IMR-90 (cell line): ENCODE data around the gene PLEKHG7. TPM values are rescaled to one million over a fixed set of nuclear protein-coding genes. Genes with fewer than 3 reads are reported as not detected.

Experiments
- ATAC-seq: fragments of 200-7000 bp; cut with Tn5 transposase; 2 replicates; pipeline ENCODE4 v1.9.1; 2020; ENCODE audit warnings: low read depth, mild to moderate bottlenecking, moderate library complexity
- BruUV-seq: library from RNA; stranded (reverse); fragments of 400-500 nt; replicated peaks from 2 replicates; lab custom pipeline; 2021; lab: Mats Ljungman, UMichigan
- CTCF ChIA-PET: fragments of 300-600 bp; formaldehyde crosslinking; extraction: SDS; loops from one replicate; lab custom pipeline; 2021; ENCODE audit warnings: antibody characterized with exemption; lab: Yijun Ruan, JAX
- POLR2A ChIA-PET: fragments of 300-600 bp; sonication (Branson Sonifier 250); formaldehyde crosslinking; loops from one replicate; lab custom pipeline; 2022; ENCODE audit warnings: antibody characterized with exemption; ENCODE audit not compliant: unreplicated experiment; lab: Charles Lee
- DNase-seq: peaks from one replicate; pipeline ENCODE4 v3.0.0; 2013
- H2AFZ ChIP-seq: replicated peaks from 2 replicates; pipeline ENCODE3; 2013; ENCODE audit warnings: low read length, mild to moderate bottlenecking; ENCODE audit not compliant: poor library complexity
- H2AK5ac ChIP-seq: 2 replicates; pipeline ENCODE4 v1.6.1; 2013; ENCODE audit warnings: low read depth, low read length, inconsistent platforms
- H2AK9ac ChIP-seq: replicated peaks from 2 replicates; pipeline ENCODE3; 2013; ENCODE audit warnings: mild to moderate bottlenecking, low read depth, low read length, moderate library complexity; ENCODE audit not compliant: poor library complexity
- H2BK120ac ChIP-seq: 2 replicates; pipeline ENCODE4 v1.6.1; 2013; ENCODE audit warnings: low read depth, low read length, inconsistent platforms
- H2BK15ac ChIP-seq: 3 replicates; pipeline ENCODE4 v1.6.1; 2013; ENCODE audit warnings: low read depth, low read length, inconsistent platforms
- H2BK20ac ChIP-seq: 2 replicates; pipeline ENCODE4 v1.6.1; 2013; ENCODE audit warnings: low read depth, mild to moderate bottlenecking, inconsistent platforms, low read length, moderate library complexity
- H2BK5ac ChIP-seq: 2 replicates; pipeline ENCODE4 v1.6.1; 2013; ENCODE audit warnings: mild to moderate bottlenecking, low read depth, low read length, inconsistent platforms; ENCODE audit not compliant: poor library complexity, severe bottlenecking
- H3K14ac ChIP-seq: replicated peaks from 2 replicates; pipeline ENCODE4 v1.6.1; 2013; ENCODE audit warnings: low read depth, low read length, inconsistent platforms
- H3K18ac ChIP-seq: 2 replicates; pipeline ENCODE4 v1.6.1; 2013; ENCODE audit warnings: low read depth, low read length, control low read depth
- H3K23ac ChIP-seq: 2 replicates; pipeline ENCODE4 v1.6.1; 2013; ENCODE audit warnings: low read depth, low read length, inconsistent platforms
- H3K27ac ChIP-seq: 2 replicates; pipeline ENCODE4 v1.5.1; 2013; ENCODE audit warnings: mild to moderate bottlenecking, control low read depth, low read length; ENCODE audit not compliant: insufficient read depth
- H3K27me3 ChIP-seq: 2 replicates; pipeline ENCODE4 v1.6.1; 2013; ENCODE audit warnings: low read length; ENCODE audit not compliant: control insufficient read depth, insufficient read depth
- H3K36me3 ChIP-seq: 2 replicates; pipeline ENCODE4 v1.6.1; 2013; ENCODE audit warnings: low read length, mixed read lengths; ENCODE audit not compliant: control insufficient read depth, insufficient read depth
- H3K4ac ChIP-seq: 2 replicates; pipeline ENCODE4 v1.6.1; 2013; ENCODE audit warnings: low read depth, low read length, inconsistent platforms
- H3K4me1 ChIP-seq: 2 replicates; pipeline ENCODE4 v1.6.1; 2013; ENCODE audit warnings: low read length, mixed read lengths; ENCODE audit not compliant: control insufficient read depth, insufficient read depth
- H3K4me2 ChIP-seq: 2 replicates; pipeline ENCODE4 v1.6.1; 2013; ENCODE audit warnings: low read depth, mild to moderate bottlenecking, control low read depth, low read length, moderate library complexity
- H3K4me3 ChIP-seq: 2 replicates; pipeline ENCODE4 v1.5.1; 2013; ENCODE audit warnings: low read depth, mild to moderate bottlenecking, control low read depth, low read length, moderate library complexity; ENCODE audit not compliant: insufficient read depth
- H3K56ac ChIP-seq: 2 replicates; pipeline ENCODE4 v1.6.1; 2013; ENCODE audit warnings: low read length, inconsistent platforms; ENCODE audit not compliant: insufficient read depth; ENCODE audit errors: extremely low read depth
- H3K79me1 ChIP-seq, 2 experiments: 2 replicates each; pipeline ENCODE4 v1.6.1; 2013; ENCODE audit warnings: low read length in 2 of 2, inconsistent platforms in 1 of 2, low read depth in 1 of 2
- H3K9ac ChIP-seq: 2 replicates; pipeline ENCODE4 v1.6.1; 2013; ENCODE audit warnings: low read depth, low read length, control low read depth
- H3K9me1 ChIP-seq: 2 replicates; pipeline ENCODE4 v1.6.1; 2013; ENCODE audit warnings: low read length, inconsistent platforms; ENCODE audit not compliant: insufficient read depth
- H3K9me3 ChIP-seq: 2 replicates; pipeline ENCODE4 v1.6.1; 2013; ENCODE audit warnings: low read length; ENCODE audit not compliant: control insufficient read depth, insufficient read depth
- H4K20me1 ChIP-seq: 2 replicates; pipeline ENCODE4 v1.6.1; 2013; ENCODE audit warnings: low read length, inconsistent platforms; ENCODE audit not compliant: insufficient read depth
- H4K5ac ChIP-seq: 2 replicates; pipeline ENCODE4 v1.6.1; 2013; ENCODE audit warnings: mild to moderate bottlenecking, low read depth, low read length, control low read depth
- H4K8ac ChIP-seq, 2 experiments: 2 replicates each; pipeline ENCODE4 v1.6.1; 2013; ENCODE audit warnings: low read depth in 2 of 2, low read length in 2 of 2, control low read depth in 1 of 2, inconsistent platforms in 1 of 2
- H4K91ac ChIP-seq: 2 replicates; pipeline ENCODE4 v1.6.1; 2013; ENCODE audit warnings: low read depth, low read length, inconsistent platforms; ENCODE audit not compliant: insufficient read depth
- BHLHE40 ChIP-seq: fragments of 150-350 bp; IDR thresholded peaks from 2 replicates; pipeline ENCODE4 v1.6.1; 2016; ENCODE audit warnings: mild to moderate bottlenecking, low read depth, low read length
- MAZ ChIP-seq: IDR thresholded peaks from 2 replicates; pipeline ENCODE4 v1.6.1; 2012; ENCODE audit warnings: low read depth, mild to moderate bottlenecking, low read length, improper control_type of control experiment, moderate library complexity, borderline replicate concordance
- NFE2L2 ChIP-seq: fragments of 150-350 bp; IDR thresholded peaks from 2 replicates; pipeline ENCODE4 v1.6.1; 2016; ENCODE audit warnings: low read depth, mild to moderate bottlenecking, low read length
- POLR2A ChIP-seq: IDR thresholded peaks from 2 replicates; pipeline ENCODE4 v1.6.1; 2012; ENCODE audit warnings: mild to moderate bottlenecking, low read depth, low read length
- RCOR1 ChIP-seq: IDR thresholded peaks from 2 replicates; pipeline ENCODE4 v1.6.1; 2012; ENCODE audit warnings: mild to moderate bottlenecking, low read length, improper control_type of control experiment; ENCODE audit not compliant: insufficient replicate concordance
- WGBS, 2 experiments: methylation state at CpG; one replicate each; pipeline versions ENCODE4 v1.1.5 to v1.1.7; 2013; ENCODE audit warnings: missing lambda C conversion rate in 2 of 2; ENCODE audit not compliant: insufficient read length in 1 of 2; ENCODE audit errors: extremely low coverage in 2 of 2; 5-methylcytosine and 5-hydroxymethylcytosine counted together
- dilution Hi-C: fragments of 300-500 bp; cut with HindIII; formaldehyde crosslinking; loops from one replicate; pipeline ENCODE4 v1.14.3; 2018; ENCODE audit warnings: low sequenced_read_pairs; ENCODE audit not compliant: unreplicated experiment
- in situ Hi-C: fragments of 300-500 bp; cut with MboI; formaldehyde crosslinking; loops from 3 replicates; pipeline ENCODE4 v1.14.3; 2019; ENCODE audit warnings: low sequenced_read_pairs, inconsistent platforms, mixed read lengths
- intact Hi-C: fragments of 100-400 bp; cut with micrococcal nuclease; formaldehyde crosslinking; loops from 2 replicates; pipeline ENCODE4 v1.10.0; 2022
- polyA plus RNA-seq, 3 experiments: library from polyadenylated mRNA; depleted of rRNA; stranded (reverse); fragments of >200 nt; gene quantifications; 2 replicates each; pipeline ENCODE4 v1.2.3, GENCODE V29; 2012; ENCODE audit warnings: low replicate concordance in 1 of 3
- total RNA-seq: library from RNA; depleted of rRNA; stranded (reverse); fragments of >200 nt; gene quantifications from 2 replicates; pipeline ENCODE4 v1.2.3, GENCODE V29; 2012

The PLEKHG7 gene
- total and polyA plus RNA-seq, 2 of the 4 experiments (the other 2 are of a cell fraction): not detected

DNA sequence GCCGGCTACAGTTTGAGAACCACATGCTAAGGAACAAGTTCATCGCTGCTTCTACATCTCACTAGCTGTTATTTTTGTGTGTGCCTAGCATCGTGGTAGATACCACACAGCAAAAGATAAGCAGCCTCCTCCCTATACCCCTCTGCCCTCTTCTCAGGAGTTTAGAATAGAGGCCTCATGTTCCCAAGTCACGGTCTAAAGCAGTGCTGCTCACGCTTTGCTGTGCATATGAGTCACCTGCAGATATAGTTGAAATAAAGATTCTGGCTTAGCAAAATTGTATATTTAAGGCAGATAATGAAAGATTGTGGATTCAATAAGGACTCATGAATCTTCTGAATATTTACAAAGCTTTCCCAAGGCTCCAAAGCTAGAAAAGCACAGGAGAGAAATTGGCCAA lies 28.0 kb downstream of the PLEKHG7 start:
- no peaks in the 10 kb centered on the region for H3K9me3 ChIP-seq
- DNase-seq: peak; percentile 49
- H4K8ac ChIP-seq: no peak overlapping the region
- H2BK120ac ChIP-seq: no peak overlapping the region
- H3K36me3 ChIP-seq: no peaks in the 10 kb centered on the region
- H3K79me1 ChIP-seq: no peaks in the 10 kb centered on the region
- ChIA-PET CTCF (interaction anchor here (0.6 kb wide), 1 partner anchor 10 kb away, joined by 3 read pairs; no protein-coding TSS in a partner anchor), POLR2A (interaction anchor here (0.7 kb wide), 1 partner anchor 207 kb away, joined by 3 read pairs; no protein-coding TSS in a partner anchor)
- intact Hi-C loops (no loop called here), dilution Hi-C loops (no loop called here), in situ Hi-C loops (no loop called here)
- H2BK5ac ChIP-seq: no peak overlapping the region
- H3K27ac ChIP-seq: no peak overlapping the region
- no peak overlapping the region for H2AFZ ChIP-seq
- H2AK5ac ChIP-seq: peak overlapping the region; percentile 23; the same call in 1 of the 2 replicates
- no peak overlapping the region for H2BK20ac ChIP-seq
- peaks cover 3% of the 10 kb centered on the region for H3K9me1 ChIP-seq
- peak; percentile 54 for ATAC-seq
- H3K4ac ChIP-seq: no peak overlapping the region
- no peak overlapping the region for H3K14ac ChIP-seq
- H2BK15ac ChIP-seq: no peak overlapping the region
- peaks cover 2% of the 10 kb centered on the region; the same call in 1 of the 2 replicates for H4K20me1 ChIP-seq
- H3K56ac ChIP-seq: no peak overlapping the region
- no TSS peak for BruUV-seq
- no peak overlapping the region for H3K9ac ChIP-seq
- H3K18ac ChIP-seq: no peak overlapping the region
- WGBS, 2 experiments: no CpG with 5 or more reads among the region's 5 CpGs
- no peak overlapping the region for H4K5ac ChIP-seq
- no peak overlapping the region for H4K91ac ChIP-seq
- H2AK9ac ChIP-seq: no peak overlapping the region
- TF ChIP-seq POLR2A: no peak
- no peak for TF ChIP-seq RCOR1
- peak; percentile 77 for TF ChIP-seq BHLHE40
- TF ChIP-seq MAZ: no peak
- TF ChIP-seq NFE2L2: no peak
- peaks cover 5% of the 10 kb centered on the region for H3K4me1 ChIP-seq
- H3K4me2 ChIP-seq: no peak overlapping the region
- H3K4me3 ChIP-seq: no peak overlapping the region
- H3K23ac ChIP-seq: no peak overlapping the region
- H3K27me3 ChIP-seq: no peaks in the 10 kb centered on the region
